AG09319 (cell line): ENCODE measurements around the gene RTL9.

ENCODE experiments used
- DNase-seq: peaks from one replicate; pipeline ENCODE4 v3.0.0-alpha.2; 2010; ENCODE audit warnings: low read depth; ENCODE audit errors: extremely low read depth
- TF ChIP-seq, protein P1 (sequence below): IDR thresholded peaks from 2 replicates; pipeline ENCODE4 v1.5.1; 2011; ENCODE audit warnings: low read depth, mild to moderate bottlenecking, inconsistent platforms, low read length, moderate library complexity

RTL9 gene

GRCh38 chrX:110359273-110359672 lies 625 bp downstream of the RTL9 start:
- TF ChIP-seq, protein P1, sequence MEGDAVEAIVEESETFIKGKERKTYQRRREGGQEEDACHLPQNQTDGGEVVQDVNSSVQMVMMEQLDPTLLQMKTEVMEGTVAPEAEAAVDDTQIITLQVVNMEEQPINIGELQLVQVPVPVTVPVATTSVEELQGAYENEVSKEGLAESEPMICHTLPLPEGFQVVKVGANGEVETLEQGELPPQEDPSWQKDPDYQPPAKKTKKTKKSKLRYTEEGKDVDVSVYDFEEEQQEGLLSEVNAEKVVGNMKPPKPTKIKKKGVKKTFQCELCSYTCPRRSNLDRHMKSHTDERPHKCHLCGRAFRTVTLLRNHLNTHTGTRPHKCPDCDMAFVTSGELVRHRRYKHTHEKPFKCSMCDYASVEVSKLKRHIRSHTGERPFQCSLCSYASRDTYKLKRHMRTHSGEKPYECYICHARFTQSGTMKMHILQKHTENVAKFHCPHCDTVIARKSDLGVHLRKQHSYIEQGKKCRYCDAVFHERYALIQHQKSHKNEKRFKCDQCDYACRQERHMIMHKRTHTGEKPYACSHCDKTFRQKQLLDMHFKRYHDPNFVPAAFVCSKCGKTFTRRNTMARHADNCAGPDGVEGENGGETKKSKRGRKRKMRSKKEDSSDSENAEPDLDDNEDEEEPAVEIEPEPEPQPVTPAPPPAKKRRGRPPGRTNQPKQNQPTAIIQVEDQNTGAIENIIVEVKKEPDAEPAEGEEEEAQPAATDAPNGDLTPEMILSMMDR: no peak
- DNase-seq: no peak

- no peak for DNase-seq
- TF ChIP-seq, protein P1: no peak
Observed at GRCh38 chrX:110363244-110363643, 4.6 kb downstream of the RTL9 start.

DNA sequence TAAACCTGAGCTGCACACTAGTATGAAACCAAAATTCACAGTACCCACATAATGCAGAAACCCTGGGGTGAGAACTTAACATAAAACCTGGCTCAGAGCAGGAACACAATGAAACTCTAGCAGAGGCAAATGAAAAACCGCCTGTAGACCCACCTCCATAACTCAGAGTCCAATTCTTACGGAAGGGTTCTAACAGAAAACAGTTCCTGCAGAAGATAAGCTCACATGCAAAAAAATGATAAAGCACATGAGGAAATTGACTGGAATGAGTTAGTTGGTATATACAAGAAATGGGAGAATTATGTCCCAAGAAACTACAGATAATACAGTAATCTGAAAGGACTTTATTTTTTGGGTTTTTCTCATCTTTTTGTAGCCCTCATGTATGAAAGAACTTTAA lies 14.7 kb downstream of the RTL9 start:
- TF ChIP-seq, protein P1: no peak
- DNase-seq: no peak

DNA sequence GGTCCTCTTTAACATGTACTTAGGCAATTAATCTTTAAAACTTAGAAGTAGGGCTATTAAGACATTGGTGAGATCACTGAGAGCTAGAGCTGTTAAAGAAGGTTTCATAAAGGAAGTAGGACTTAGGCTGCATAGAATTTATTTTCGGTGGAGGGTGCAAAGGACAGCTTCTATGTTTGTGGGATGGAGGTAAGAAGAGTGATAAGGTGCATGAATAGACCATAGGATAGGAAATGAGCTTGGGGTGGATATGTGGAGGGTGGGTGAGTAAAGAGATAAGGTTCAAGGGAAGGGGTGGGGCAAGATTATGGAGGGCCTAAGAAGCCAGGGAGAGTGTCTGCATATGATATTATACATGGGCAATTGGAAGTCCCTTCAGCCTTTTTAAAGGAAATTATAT lies 15.9 kb downstream of the RTL9 start:
- DNase-seq: no peak
- TF ChIP-seq, protein P1: no peak

- no peak for DNase-seq
- TF ChIP-seq, protein P1: no peak
Observed at GRCh38 chrX:110381216-110381615, 22.6 kb downstream of the RTL9 start.

- DNase-seq: peak; percentile 36
Observed at GRCh38 chrX:110383414-110383813, 24.8 kb downstream of the RTL9 start.

GRCh38 chrX:110384490-110384889 lies 25.8 kb downstream of the RTL9 start:
- TF ChIP-seq, protein P1: no peak
- no peak for DNase-seq

More at GRCh38 chrX:110383414-110383813, 24.8 kb downstream of the RTL9 start:
- TF ChIP-seq, protein P1: no peak
